ENCODE data around the gene ZNF621.

ZNF621 gene

GRCh38 chr3:40504636-40505430 is 19.9 kb upstream of the ZNF621 start:
- Histone ChIP-seq H2AFZ (ENCODE audit: low read depth, low read length, severe bottlenecking) (no peak overlapping the region), H3K79me2 (ENCODE audit: insufficient read depth, low read length) (no peaks in the 10 kb centered on the region), H3K27me3 (ENCODE audit: low read length) (no peaks in the 10 kb centered on the region), H3K9me3 (ENCODE audit: insufficient read depth, low read length) (no peaks in the 10 kb centered on the region), H3K9me2 (replicated peaks; ENCODE audit: insufficient read depth, low read length) (no peaks in the 10 kb centered on the region), H3K27ac (ENCODE audit: low read depth, low read length) (no peak overlapping the region), H3K4me3 (ENCODE audit: insufficient read depth, low read length, poor library complexity, severe bottlenecking) (no peak overlapping the region), H4K20me1 (ENCODE audit: low read depth, low read length) (no peaks in the 10 kb centered on the region), H3K9ac (ENCODE audit: low read length) (no peak overlapping the region), H3K36me3 (ENCODE audit: low read length) (no peaks in the 10 kb centered on the region), H3F3A (ENCODE audit: insufficient read depth) (no peaks in the 10 kb centered on the region), H3K4me2 (ENCODE audit: low read depth, low read length, poor library complexity, severe bottlenecking) (no peak overlapping the region)
- no peak for TF ChIP-seq EZH2phosphoT487 (conservative IDR thresholded peaks at IDR 0.05; ENCODE audit: low read length)
- no peak for TF ChIP-seq CTCF (IDR thresholded peaks at IDR 0.05; ENCODE audit: insufficient read depth, low read length, poor library complexity, severe bottlenecking)

DNA sequence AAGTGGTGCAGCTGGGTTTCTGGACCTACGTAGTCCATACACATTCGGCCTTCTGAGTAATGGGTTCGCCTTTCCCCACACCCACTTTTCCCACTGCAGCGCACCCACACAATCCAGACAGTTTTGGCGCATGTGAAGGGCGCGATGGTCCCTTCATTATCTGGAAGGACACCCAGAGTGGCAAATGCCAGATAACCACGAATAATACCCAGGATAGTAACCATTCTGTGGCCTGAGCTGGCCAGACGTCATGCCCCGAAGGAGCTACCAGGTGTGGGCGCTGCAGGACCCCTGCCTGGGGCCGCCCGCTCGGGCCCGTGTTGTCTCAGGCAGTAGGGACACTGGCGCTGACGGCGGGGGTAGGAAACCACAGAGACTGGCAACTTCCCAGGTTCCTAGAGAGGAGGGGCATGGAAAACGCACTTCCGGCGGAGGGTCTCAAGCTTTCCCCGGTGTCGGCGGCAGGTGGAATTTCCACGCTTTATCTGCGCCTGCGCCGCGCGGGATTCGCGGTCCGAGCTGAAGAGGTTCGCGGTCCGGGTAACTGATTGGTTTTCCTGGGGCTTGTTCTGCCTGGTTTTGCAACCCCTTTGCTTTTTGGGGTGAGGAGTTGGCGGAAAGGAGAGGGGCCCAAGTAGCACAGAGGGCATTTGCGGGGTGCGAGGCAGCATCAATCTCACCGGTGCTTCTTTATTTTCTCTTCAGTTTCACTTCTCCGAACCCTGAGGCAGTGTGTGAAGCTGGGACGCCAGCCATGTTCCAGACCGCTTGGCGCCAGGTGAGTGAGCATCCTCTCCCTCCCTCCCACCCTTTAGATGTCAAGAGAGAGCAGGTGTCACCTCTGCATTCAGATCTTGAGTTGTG is 18.9 kb upstream of the ZNF621 start, which contains the start of gene ZNF620:
TSS of gene ZNF620 (plus strand) at position 441 of the 864 bp plus-strand sequence. CDS start at position 755, 314 bp downstream.
- TF ChIP-seq EZH2phosphoT487 (conservative IDR thresholded peaks at IDR 0.05; ENCODE audit: low read length) (no peak), CTCF (IDR thresholded peaks at IDR 0.05; ENCODE audit: insufficient read depth, low read length, poor library complexity, severe bottlenecking) (no peak)
- peak within 1 kb of the TSS; percentile 67 for H2AFZ ChIP-seq (ENCODE audit: low read depth, low read length, severe bottlenecking)
- no peaks in the 10 kb centered on the region for H3K9me3 ChIP-seq (ENCODE audit: insufficient read depth, low read length)
- no peaks in the 10 kb centered on the region for H4K20me1 ChIP-seq (ENCODE audit: low read depth, low read length)
- H3K4me3 ChIP-seq (ENCODE audit: insufficient read depth, low read length, poor library complexity, severe bottlenecking) = peak within 1 kb of the TSS; percentile 40
- H3K4me2 ChIP-seq (ENCODE audit: low read depth, low read length, poor library complexity, severe bottlenecking) = peak within 1 kb of the TSS; percentile 56
- no peaks in the 10 kb centered on the region for H3K79me2 ChIP-seq (ENCODE audit: insufficient read depth, low read length)
- no peaks in the 10 kb centered on the region for H3K27me3 ChIP-seq (ENCODE audit: low read length)
- no peaks in the 10 kb centered on the region for H3K36me3 ChIP-seq (ENCODE audit: low read length)
- H3K9ac ChIP-seq (ENCODE audit: low read length) = peak within 1 kb of the TSS; percentile 18; the same call in 1 of the 2 replicates
- no peak within 1 kb of the TSS for H3K27ac ChIP-seq (ENCODE audit: low read depth, low read length)
- H3F3A ChIP-seq (ENCODE audit: insufficient read depth) = no peaks in the 10 kb centered on the region
- no peaks in the 10 kb centered on the region for H3K9me2 ChIP-seq (replicated peaks; ENCODE audit: insufficient read depth, low read length)

GRCh38 chr3:40511031-40511718 is 13.6 kb upstream of the ZNF621 start:
- no peaks in the 10 kb centered on the region for H3K36me3 ChIP-seq (ENCODE audit: low read length)
- H2AFZ ChIP-seq (ENCODE audit: low read depth, low read length, severe bottlenecking) = no peak overlapping the region
- H3F3A ChIP-seq (ENCODE audit: insufficient read depth) = no peaks in the 10 kb centered on the region
- no peaks in the 10 kb centered on the region for H3K27me3 ChIP-seq (ENCODE audit: low read length)
- no peaks in the 10 kb centered on the region for H3K9me3 ChIP-seq (ENCODE audit: insufficient read depth, low read length)
- no peaks in the 10 kb centered on the region for H3K79me2 ChIP-seq (ENCODE audit: insufficient read depth, low read length)
- no peak overlapping the region for H3K27ac ChIP-seq (ENCODE audit: low read depth, low read length)
- no peak for TF ChIP-seq CTCF (IDR thresholded peaks at IDR 0.05; ENCODE audit: insufficient read depth, low read length, poor library complexity, severe bottlenecking)
- no peak for TF ChIP-seq EZH2phosphoT487 (conservative IDR thresholded peaks at IDR 0.05; ENCODE audit: low read length)
- no peaks in the 10 kb centered on the region for H3K9me2 ChIP-seq (replicated peaks; ENCODE audit: insufficient read depth, low read length)
- no peak overlapping the region for H3K9ac ChIP-seq (ENCODE audit: low read length)
- no peak overlapping the region for H3K4me3 ChIP-seq (ENCODE audit: insufficient read depth, low read length, poor library complexity, severe bottlenecking)
- no peak overlapping the region for H3K4me2 ChIP-seq (ENCODE audit: low read depth, low read length, poor library complexity, severe bottlenecking)
- H4K20me1 ChIP-seq (ENCODE audit: low read depth, low read length) = no peaks in the 10 kb centered on the region

Measured in SU-DHL-6 (cell line).